ENCODE measurements around the gene TSPYL4.

DNA sequence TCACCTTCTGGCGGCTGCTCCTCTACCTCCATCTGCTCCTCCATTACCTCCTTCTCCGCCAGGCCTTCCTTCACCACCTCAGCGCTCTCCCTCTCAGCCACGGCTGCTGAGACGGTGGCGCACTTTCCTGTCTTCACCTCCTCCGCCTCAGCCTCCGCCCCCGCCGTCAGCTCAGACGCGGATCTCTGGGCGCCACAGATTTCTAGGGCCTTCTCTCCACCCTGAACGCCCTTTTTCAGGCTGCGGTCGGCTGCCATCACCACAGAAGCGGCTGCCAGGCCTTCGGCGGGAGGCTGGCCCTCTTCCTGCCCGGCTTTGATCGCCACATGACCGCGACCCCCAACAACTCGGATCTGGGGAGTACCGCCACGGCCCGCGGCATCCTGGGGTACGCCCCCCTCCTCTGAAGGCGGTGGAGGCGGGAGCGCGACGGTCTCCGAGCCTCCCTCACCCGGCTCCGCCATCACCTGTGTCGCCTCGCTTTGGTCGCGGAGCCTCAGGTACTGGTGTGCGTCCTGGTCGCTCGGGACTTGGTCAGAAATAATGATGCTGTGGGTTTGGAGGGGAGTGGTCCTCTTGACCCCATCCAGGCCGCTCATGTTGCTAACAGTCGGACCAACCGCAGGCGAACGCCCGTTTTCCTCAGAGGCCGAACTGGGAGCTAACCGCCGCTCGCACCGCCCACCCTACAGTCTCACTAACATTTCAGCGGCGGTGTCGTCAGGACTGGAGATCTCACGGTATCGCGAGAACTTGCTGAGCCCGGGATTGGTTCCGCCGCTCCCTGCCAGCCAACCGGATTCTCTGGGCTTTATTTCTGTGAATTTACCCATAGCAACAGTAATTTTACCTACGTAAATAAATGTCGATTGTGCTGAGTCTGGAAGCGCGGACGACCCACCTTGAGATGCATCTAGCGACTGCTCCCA, 25.6 kb upstream of the TSPYL4 start, which contains the start of gene TSPYL1:
- TF ChIP-seq, protein P1, sequence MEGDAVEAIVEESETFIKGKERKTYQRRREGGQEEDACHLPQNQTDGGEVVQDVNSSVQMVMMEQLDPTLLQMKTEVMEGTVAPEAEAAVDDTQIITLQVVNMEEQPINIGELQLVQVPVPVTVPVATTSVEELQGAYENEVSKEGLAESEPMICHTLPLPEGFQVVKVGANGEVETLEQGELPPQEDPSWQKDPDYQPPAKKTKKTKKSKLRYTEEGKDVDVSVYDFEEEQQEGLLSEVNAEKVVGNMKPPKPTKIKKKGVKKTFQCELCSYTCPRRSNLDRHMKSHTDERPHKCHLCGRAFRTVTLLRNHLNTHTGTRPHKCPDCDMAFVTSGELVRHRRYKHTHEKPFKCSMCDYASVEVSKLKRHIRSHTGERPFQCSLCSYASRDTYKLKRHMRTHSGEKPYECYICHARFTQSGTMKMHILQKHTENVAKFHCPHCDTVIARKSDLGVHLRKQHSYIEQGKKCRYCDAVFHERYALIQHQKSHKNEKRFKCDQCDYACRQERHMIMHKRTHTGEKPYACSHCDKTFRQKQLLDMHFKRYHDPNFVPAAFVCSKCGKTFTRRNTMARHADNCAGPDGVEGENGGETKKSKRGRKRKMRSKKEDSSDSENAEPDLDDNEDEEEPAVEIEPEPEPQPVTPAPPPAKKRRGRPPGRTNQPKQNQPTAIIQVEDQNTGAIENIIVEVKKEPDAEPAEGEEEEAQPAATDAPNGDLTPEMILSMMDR (IDR thresholded peaks at IDR 0.05) = peak in 2 of 4 experiments; percentile 18 to 20
- TF ChIP-seq POLR2A (IDR thresholded peaks at IDR 0.05) = peak; percentile 97 to 99
